ENCODE data around the gene SPINT2. TPM values are rescaled to one million over a fixed set of nuclear protein-coding genes. Genes with fewer than 3 reads are reported as not detected.

The SPINT2 gene
- total and polyA plus RNA-seq, 4 donors, result 7.0 to 43.0 (median 10.7) TPM

GRCh38 chr19:38262585-38263268 lies 1.6 kb upstream of the SPINT2 start (continued):
- no peak for TF ChIP-seq CTCF (IDR thresholded peaks at IDR 0.05; ENCODE audit: low read depth, low read length, missing input control)

- WGBS, result 12% methylated on average over 34 of the region's 34 CpGs
- no peaks in the 10 kb centered on the region for H3K27me3 ChIP-seq (ENCODE audit: control insufficient read depth in 4 of 4, insufficient read depth in 4 of 4, low read length in 3 of 4)
- peak; percentile 82 for DNase-seq (ENCODE audit: low spot score)
- no peak overlapping the region for H3K9ac ChIP-seq (ENCODE audit: low read depth in 1 of 2, low read length in 2 of 2)
- H3K36me3 ChIP-seq (ENCODE audit: control insufficient read depth in 4 of 4, insufficient read depth in 3 of 4, low read depth in 1 of 4, low read length in 3 of 4), result no peaks in the 10 kb centered on the region
- H3K4me3 ChIP-seq (ENCODE audit: low read depth in 1 of 3, low read length in 3 of 3), result peak overlapping the region in 2 of 3 donors; percentile 20 to 56
- H3K4me1 ChIP-seq (ENCODE audit: control insufficient read depth in 4 of 4, insufficient read depth in 4 of 4, low read length in 3 of 4), result peaks cover 0 to 12% (median 9%) of the 10 kb centered on the region in 4 donors
- no peaks in the 10 kb centered on the region for H3K9me3 ChIP-seq (ENCODE audit: control insufficient read depth in 4 of 4, low read length in 3 of 4)
- no peak for TF ChIP-seq NR2F2 (IDR thresholded peaks at IDR 0.05)
- TF ChIP-seq HNF4A (conservative IDR thresholded peaks at IDR 0.05), result no peak
- TF ChIP-seq, protein P1, sequence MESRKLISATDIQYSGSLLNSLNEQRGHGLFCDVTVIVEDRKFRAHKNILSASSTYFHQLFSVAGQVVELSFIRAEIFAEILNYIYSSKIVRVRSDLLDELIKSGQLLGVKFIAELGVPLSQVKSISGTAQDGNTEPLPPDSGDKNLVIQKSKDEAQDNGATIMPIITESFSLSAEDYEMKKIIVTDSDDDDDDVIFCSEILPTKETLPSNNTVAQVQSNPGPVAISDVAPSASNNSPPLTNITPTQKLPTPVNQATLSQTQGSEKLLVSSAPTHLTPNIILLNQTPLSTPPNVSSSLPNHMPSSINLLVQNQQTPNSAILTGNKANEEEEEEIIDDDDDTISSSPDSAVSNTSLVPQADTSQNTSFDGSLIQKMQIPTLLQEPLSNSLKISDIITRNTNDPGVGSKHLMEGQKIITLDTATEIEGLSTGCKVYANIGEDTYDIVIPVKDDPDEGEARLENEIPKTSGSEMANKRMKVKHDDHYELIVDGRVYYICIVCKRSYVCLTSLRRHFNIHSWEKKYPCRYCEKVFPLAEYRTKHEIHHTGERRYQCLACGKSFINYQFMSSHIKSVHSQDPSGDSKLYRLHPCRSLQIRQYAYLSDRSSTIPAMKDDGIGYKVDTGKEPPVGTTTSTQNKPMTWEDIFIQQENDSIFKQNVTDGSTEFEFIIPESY (IDR thresholded peaks at IDR 0.05), result no peak
- no peak for TF ChIP-seq RXRA (IDR thresholded peaks at IDR 0.05)
- TF ChIP-seq, protein P2, sequence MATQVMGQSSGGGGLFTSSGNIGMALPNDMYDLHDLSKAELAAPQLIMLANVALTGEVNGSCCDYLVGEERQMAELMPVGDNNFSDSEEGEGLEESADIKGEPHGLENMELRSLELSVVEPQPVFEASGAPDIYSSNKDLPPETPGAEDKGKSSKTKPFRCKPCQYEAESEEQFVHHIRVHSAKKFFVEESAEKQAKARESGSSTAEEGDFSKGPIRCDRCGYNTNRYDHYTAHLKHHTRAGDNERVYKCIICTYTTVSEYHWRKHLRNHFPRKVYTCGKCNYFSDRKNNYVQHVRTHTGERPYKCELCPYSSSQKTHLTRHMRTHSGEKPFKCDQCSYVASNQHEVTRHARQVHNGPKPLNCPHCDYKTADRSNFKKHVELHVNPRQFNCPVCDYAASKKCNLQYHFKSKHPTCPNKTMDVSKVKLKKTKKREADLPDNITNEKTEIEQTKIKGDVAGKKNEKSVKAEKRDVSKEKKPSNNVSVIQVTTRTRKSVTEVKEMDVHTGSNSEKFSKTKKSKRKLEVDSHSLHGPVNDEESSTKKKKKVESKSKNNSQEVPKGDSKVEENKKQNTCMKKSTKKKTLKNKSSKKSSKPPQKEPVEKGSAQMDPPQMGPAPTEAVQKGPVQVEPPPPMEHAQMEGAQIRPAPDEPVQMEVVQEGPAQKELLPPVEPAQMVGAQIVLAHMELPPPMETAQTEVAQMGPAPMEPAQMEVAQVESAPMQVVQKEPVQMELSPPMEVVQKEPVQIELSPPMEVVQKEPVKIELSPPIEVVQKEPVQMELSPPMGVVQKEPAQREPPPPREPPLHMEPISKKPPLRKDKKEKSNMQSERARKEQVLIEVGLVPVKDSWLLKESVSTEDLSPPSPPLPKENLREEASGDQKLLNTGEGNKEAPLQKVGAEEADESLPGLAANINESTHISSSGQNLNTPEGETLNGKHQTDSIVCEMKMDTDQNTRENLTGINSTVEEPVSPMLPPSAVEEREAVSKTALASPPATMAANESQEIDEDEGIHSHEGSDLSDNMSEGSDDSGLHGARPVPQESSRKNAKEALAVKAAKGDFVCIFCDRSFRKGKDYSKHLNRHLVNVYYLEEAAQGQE (IDR thresholded peaks at IDR 0.05), result no peak
- no peak for TF ChIP-seq FOXA2 (IDR thresholded peaks at IDR 0.05)
- TF ChIP-seq HNF4G (IDR thresholded peaks at IDR 0.05), result no peak
- TF ChIP-seq GABPA (IDR thresholded peaks at IDR 0.05 in 1 of 2, conservative IDR thresholded peaks at IDR 0.05 in 1 of 2), result no peak
- no peak for TF ChIP-seq JUND (IDR thresholded peaks at IDR 0.05)
- TF ChIP-seq, protein P3, sequence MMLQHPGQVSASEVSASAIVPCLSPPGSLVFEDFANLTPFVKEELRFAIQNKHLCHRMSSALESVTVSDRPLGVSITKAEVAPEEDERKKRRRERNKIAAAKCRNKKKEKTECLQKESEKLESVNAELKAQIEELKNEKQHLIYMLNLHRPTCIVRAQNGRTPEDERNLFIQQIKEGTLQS (IDR thresholded peaks at IDR 0.05), result no peak
- no peak for TF ChIP-seq MAX (IDR thresholded peaks at IDR 0.05)
- no peak for TF ChIP-seq FOXA1 (IDR thresholded peaks at IDR 0.05)
- TF ChIP-seq TAF1 (conservative IDR thresholded peaks at IDR 0.05), result no peak
- TF ChIP-seq RAD21 (IDR thresholded peaks at IDR 0.05), result no peak
- no peak for TF ChIP-seq SP1 (IDR thresholded peaks at IDR 0.05)
- no peak for TF ChIP-seq EGR1 (IDR thresholded peaks at IDR 0.05; ENCODE audit: low read depth in 2 of 2)
- TF ChIP-seq CTCF (IDR thresholded peaks at IDR 0.05; ENCODE audit: low read depth, low read length, missing input control), result no peak
- H3K27ac ChIP-seq (ENCODE audit: low read depth in 1 of 2, low read length in 2 of 2), result peak overlapping the region; percentile 29 to 46
Measured at GRCh38 chr19:38263689-38264485, 486 bp upstream of the SPINT2 start.
